Left ventricle myocardium inferior (tissue), 1 donor: ENCODE results near the gene FKBP8. TPM values are rescaled to one million over a fixed set of nuclear protein-coding genes. Genes with fewer than 3 reads are reported as not detected.

Experiments used
- DNase-seq: peaks from one replicate; pipeline ENCODE4 v3.0.0-alpha.2; 2020
- H3K27ac ChIP-seq: fragments of 200-600 bp; replicated peaks from 2 replicates; pipeline ENCODE4 v1.8.0; 2021
- H3K27me3 ChIP-seq: fragments of 200-600 bp; 2 replicates; pipeline ENCODE4 v1.8.0; 2021; ENCODE audit warnings: low read depth
- H3K36me3 ChIP-seq: fragments of 200-600 bp; 2 replicates; pipeline ENCODE4 v1.8.0; 2021
- H3K4me1 ChIP-seq: fragments of 200-600 bp; 2 replicates; pipeline ENCODE4 v1.8.0; 2021
- H3K4me3 ChIP-seq: fragments of 200-600 bp; 2 replicates; pipeline ENCODE4 v1.8.0; 2021; ENCODE audit warnings: mild to moderate bottlenecking, moderate library complexity
- H3K9me3 ChIP-seq: fragments of 200-600 bp; replicated peaks from 2 replicates; pipeline ENCODE4 v1.8.0; 2021
- intact Hi-C: fragments of 100-400 bp; cut with micrococcal nuclease; formaldehyde crosslinking; loops from one replicate; pipeline ENCODE4 v1.11.0; 2022
- total RNA-seq: library from RNA; stranded (reverse); fragmentation: NEBNext Ultra II Directional; extraction: Animal tissue kit (Norgen Biotek cat#: 25700); gene quantifications from one replicate; pipeline ENCODE4 v1.2.1, GENCODE V29; 2021
- TF ChIP-seq, protein P1 (sequence below): fragments of 200-600 bp; IDR thresholded peaks from 2 replicates; pipeline ENCODE4 v1.8.0; 2021; ENCODE audit warnings: antibody characterized with exemption, mild to moderate bottlenecking, borderline replicate concordance
- donor health status: DM: no; HTN: yes; CAD: no; lungs with severe emphysema.

The FKBP8 gene
- total RNA-seq, 1 donor from 2014 or later: 153 TPM

- Histone ChIP-seq H3K36me3 (no peaks in the 10 kb centered on the region), H3K4me1 (peaks cover 100% of the 10 kb centered on the region), H3K27me3 (no peaks in the 10 kb centered on the region), H3K4me3 (no peak overlapping the region), H3K27ac (peak overlapping the region; percentile 94), H3K9me3 (no peaks in the 10 kb centered on the region)
- TF ChIP-seq, protein P1, sequence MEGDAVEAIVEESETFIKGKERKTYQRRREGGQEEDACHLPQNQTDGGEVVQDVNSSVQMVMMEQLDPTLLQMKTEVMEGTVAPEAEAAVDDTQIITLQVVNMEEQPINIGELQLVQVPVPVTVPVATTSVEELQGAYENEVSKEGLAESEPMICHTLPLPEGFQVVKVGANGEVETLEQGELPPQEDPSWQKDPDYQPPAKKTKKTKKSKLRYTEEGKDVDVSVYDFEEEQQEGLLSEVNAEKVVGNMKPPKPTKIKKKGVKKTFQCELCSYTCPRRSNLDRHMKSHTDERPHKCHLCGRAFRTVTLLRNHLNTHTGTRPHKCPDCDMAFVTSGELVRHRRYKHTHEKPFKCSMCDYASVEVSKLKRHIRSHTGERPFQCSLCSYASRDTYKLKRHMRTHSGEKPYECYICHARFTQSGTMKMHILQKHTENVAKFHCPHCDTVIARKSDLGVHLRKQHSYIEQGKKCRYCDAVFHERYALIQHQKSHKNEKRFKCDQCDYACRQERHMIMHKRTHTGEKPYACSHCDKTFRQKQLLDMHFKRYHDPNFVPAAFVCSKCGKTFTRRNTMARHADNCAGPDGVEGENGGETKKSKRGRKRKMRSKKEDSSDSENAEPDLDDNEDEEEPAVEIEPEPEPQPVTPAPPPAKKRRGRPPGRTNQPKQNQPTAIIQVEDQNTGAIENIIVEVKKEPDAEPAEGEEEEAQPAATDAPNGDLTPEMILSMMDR: no peak
- intact Hi-C loops: no loop called here
- DNase-seq: peak; percentile 56
These were observed 40.6 kb downstream of the FKBP8 start for GRCh38 chr19:18502638-18503294.

GRCh38 chr19:18502246-18502637, 41.1 kb downstream of the FKBP8 start:
- H3K4me1 ChIP-seq: peaks cover 99% of the 10 kb centered on the region
- no peaks in the 10 kb centered on the region for H3K36me3 ChIP-seq
- peak overlapping the region; percentile 94 for H3K27ac ChIP-seq
- TF ChIP-seq, protein P1: no peak
- H3K4me3 ChIP-seq: peak overlapping the region; percentile 24
- no peaks in the 10 kb centered on the region for H3K9me3 ChIP-seq
- no peak for DNase-seq
- intact Hi-C loops: no loop called here
- no peaks in the 10 kb centered on the region for H3K27me3 ChIP-seq

GRCh38 chr19:18501832-18502231, 41.5 kb downstream of the FKBP8 start:
- H3K4me3 ChIP-seq: peak overlapping the region; percentile 24
- intact Hi-C loops: no loop called here
- H3K9me3 ChIP-seq: no peaks in the 10 kb centered on the region
- peak; percentile 67 for DNase-seq
- no peaks in the 10 kb centered on the region for H3K36me3 ChIP-seq
- peaks cover 99% of the 10 kb centered on the region for H3K4me1 ChIP-seq
- H3K27me3 ChIP-seq: no peaks in the 10 kb centered on the region
- peak overlapping the region; percentile 94 for H3K27ac ChIP-seq
- TF ChIP-seq, protein P1: no peak

GRCh38 chr19:18501351-18501750, 42.0 kb downstream of the FKBP8 start:
- Histone ChIP-seq H3K4me1 (peaks cover 99% of the 10 kb centered on the region), H3K27me3 (no peaks in the 10 kb centered on the region), H3K27ac (peak overlapping the region; percentile 94), H3K9me3 (no peaks in the 10 kb centered on the region), H3K36me3 (no peaks in the 10 kb centered on the region), H3K4me3 (peak overlapping the region; percentile 17)
- DNase-seq: no peak
- intact Hi-C loops: no loop called here
- TF ChIP-seq, protein P1: no peak

DNA sequence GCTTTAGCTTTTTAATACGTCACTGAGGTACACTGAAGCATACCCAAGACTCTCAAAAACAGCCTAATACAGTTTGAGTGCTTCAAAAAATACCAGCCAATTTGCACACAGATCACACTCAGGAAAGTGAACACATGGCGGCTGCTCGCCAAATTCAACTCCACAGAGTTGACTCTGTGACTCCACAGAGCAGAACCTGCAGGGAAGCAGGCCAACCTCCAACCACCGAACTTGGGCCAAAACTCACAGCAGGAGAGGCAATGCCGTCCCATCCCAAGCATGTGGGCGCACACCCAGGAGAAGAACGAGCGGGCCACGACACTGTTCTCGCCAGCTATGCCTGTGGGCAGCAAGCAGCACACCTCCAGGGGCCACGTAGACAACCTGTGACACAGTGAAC, 42.6 kb downstream of the FKBP8 start:
- Histone ChIP-seq H3K36me3 (no peaks in the 10 kb centered on the region), H3K27me3 (no peaks in the 10 kb centered on the region), H3K27ac (peak overlapping the region; percentile 94), H3K4me1 (peaks cover 99% of the 10 kb centered on the region), H3K9me3 (no peaks in the 10 kb centered on the region), H3K4me3 (peak overlapping the region; percentile 17)
- intact Hi-C loops: no loop called here
- DNase-seq: peak; percentile 77
- TF ChIP-seq, protein P1: no peak
